HG02798 (cell line): ENCODE results near the gene SEC14L1.
"Not testable (repeated sequence)": the region's sequence is repeated elsewhere in the genome, so short reads cannot be mapped to it uniquely, and the experiment has no call there.

Source experiments
- ATAC-seq: cut with Tn5 transposase; IDR thresholded peaks from one replicate; pipeline ENCODE4 v1.9.1; 2021; ENCODE audit warnings: mild to moderate bottlenecking; ENCODE audit not compliant: unreplicated experiment, poor library complexity

SEC14L1 gene

GRCh38 chr17:77115947-77116346, 24.8 kb upstream of the SEC14L1 start:
- ATAC-seq = no peak

GRCh38 chr17:77116371-77116860, 24.4 kb upstream of the SEC14L1 start:
- no peak for ATAC-seq

GRCh38 chr17:77117415-77117814, 23.4 kb upstream of the SEC14L1 start:
- ATAC-seq = no peak

GRCh38 chr17:77118251-77118928, 22.4 kb upstream of the SEC14L1 start:
- no peak for ATAC-seq

GRCh38 chr17:77119668-77120301, 21.0 kb upstream of the SEC14L1 start:
- ATAC-seq = no peak

GRCh38 chr17:77120868-77121267, 19.9 kb upstream of the SEC14L1 start:
- no peak for ATAC-seq

- ATAC-seq = no peak
Measured at GRCh38 chr17:77124192-77124889, 16.4 kb upstream of the SEC14L1 start.

GRCh38 chr17:77125432-77125901, 15.3 kb upstream of the SEC14L1 start:
- ATAC-seq = no peak

GRCh38 chr17:77126519-77126918, 14.2 kb upstream of the SEC14L1 start:
- no peak for ATAC-seq

GRCh38 chr17:77127735-77128361, 12.9 kb upstream of the SEC14L1 start:
- ATAC-seq = no peak

GRCh38 chr17:77128896-77129567, 11.7 kb upstream of the SEC14L1 start:
- no peak for ATAC-seq

- ATAC-seq = no peak
Measured at GRCh38 chr17:77129568-77130301, 11.0 kb upstream of the SEC14L1 start.

GRCh38 chr17:77130525-77130924, 10.2 kb upstream of the SEC14L1 start:
- no peak for ATAC-seq

- no peak for ATAC-seq
Measured at GRCh38 chr17:77131904-77132303, 8.9 kb upstream of the SEC14L1 start.

GRCh38 chr17:77132411-77133086, 8.2 kb upstream of the SEC14L1 start:
- no peak for ATAC-seq

- ATAC-seq = no peak
Measured at GRCh38 chr17:77133087-77133638, 7.6 kb upstream of the SEC14L1 start.

- no peak for ATAC-seq
Measured at GRCh38 chr17:77136420-77136767, 4.4 kb upstream of the SEC14L1 start.

- ATAC-seq = no peak
Measured at GRCh38 chr17:77137111-77137510, 3.7 kb upstream of the SEC14L1 start.

GRCh38 chr17:77137886-77138285, 2.9 kb upstream of the SEC14L1 start:
- not testable (repeated sequence) for ATAC-seq
